Measurements from ENCODE around the gene PRIM1.

PRIM1 gene

DNA sequence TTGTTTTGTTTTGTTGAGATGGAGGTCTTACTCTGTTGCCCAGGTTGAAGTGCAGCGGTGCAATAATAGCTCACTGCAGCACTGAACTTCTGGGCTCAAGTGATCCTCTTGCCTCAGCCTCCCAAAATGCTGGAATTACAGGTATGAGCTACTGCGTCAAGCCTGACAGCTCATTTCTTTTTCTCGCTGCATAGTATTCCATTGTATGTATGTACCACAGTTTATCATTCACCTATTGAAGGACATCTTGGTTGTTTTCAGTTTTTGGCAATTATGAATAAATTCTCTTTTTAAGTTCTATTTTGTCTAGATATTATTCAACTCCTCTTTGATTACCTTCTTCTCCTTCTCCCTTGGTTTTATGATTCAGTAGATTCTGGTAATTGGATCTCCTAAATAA, 24.5 kb upstream of the PRIM1 start:
- no peak overlapping the region for H3K4me2 ChIP-seq (ENCODE audit: low read depth, low read length, poor library complexity, severe bottlenecking)
- no peaks in the 10 kb centered on the region for H3F3A ChIP-seq (ENCODE audit: low read depth)
- H3K4me1 ChIP-seq (ENCODE audit: insufficient read depth, low read length, poor library complexity, severe bottlenecking): no peaks in the 10 kb centered on the region
- H4K20me1 ChIP-seq (ENCODE audit: insufficient read depth, low read length, poor library complexity, severe bottlenecking): no peaks in the 10 kb centered on the region
- H3K36me3 ChIP-seq (ENCODE audit: insufficient read depth, low read length): no peaks in the 10 kb centered on the region
- H3K9ac ChIP-seq (ENCODE audit: low read depth, low read length, poor library complexity, severe bottlenecking): no peak overlapping the region
- H3K9me3 ChIP-seq (ENCODE audit: insufficient read depth, low read depth, low read length): no peaks in the 10 kb centered on the region
- no peak overlapping the region for H3K4me3 ChIP-seq (ENCODE audit: low read length, poor library complexity, severe bottlenecking)
- TF ChIP-seq CTCF (conservative IDR thresholded peaks at IDR 0.05; ENCODE audit: low read length) (no peak), EZH2phosphoT487 (IDR thresholded peaks at IDR 0.05; ENCODE audit: borderline replicate concordance) (no peak)
- H3K79me2 ChIP-seq (ENCODE audit: insufficient read depth, low read length): no peaks in the 10 kb centered on the region
- H2AFZ ChIP-seq (ENCODE audit: low read length): no peak overlapping the region
- no peaks in the 10 kb centered on the region for H3K9me2 ChIP-seq (replicated peaks; ENCODE audit: low read depth, low read length)
- H3K27me3 ChIP-seq (ENCODE audit: insufficient read depth, low read length, poor library complexity, severe bottlenecking): no peaks in the 10 kb centered on the region

- Histone ChIP-seq H3K9me2 (replicated peaks; ENCODE audit: low read depth, low read length) (no peaks in the 10 kb centered on the region), H3K27me3 (ENCODE audit: insufficient read depth, low read length, poor library complexity, severe bottlenecking) (no peaks in the 10 kb centered on the region), H3K4me1 (ENCODE audit: insufficient read depth, low read length, poor library complexity, severe bottlenecking) (no peaks in the 10 kb centered on the region), H4K20me1 (ENCODE audit: insufficient read depth, low read length, poor library complexity, severe bottlenecking) (no peaks in the 10 kb centered on the region), H3K9ac (ENCODE audit: low read depth, low read length, poor library complexity, severe bottlenecking) (no peak overlapping the region), H3K4me3 (ENCODE audit: low read length, poor library complexity, severe bottlenecking) (no peak overlapping the region), H3K4me2 (ENCODE audit: low read depth, low read length, poor library complexity, severe bottlenecking) (no peak overlapping the region), H3K9me3 (ENCODE audit: insufficient read depth, low read depth, low read length) (no peaks in the 10 kb centered on the region), H3F3A (ENCODE audit: low read depth) (no peaks in the 10 kb centered on the region), H3K36me3 (ENCODE audit: insufficient read depth, low read length) (no peaks in the 10 kb centered on the region), H2AFZ (ENCODE audit: low read length) (no peak overlapping the region), H3K79me2 (ENCODE audit: insufficient read depth, low read length) (no peaks in the 10 kb centered on the region)
- no peak for TF ChIP-seq CTCF (conservative IDR thresholded peaks at IDR 0.05; ENCODE audit: low read length)
- no peak for TF ChIP-seq EZH2phosphoT487 (IDR thresholded peaks at IDR 0.05; ENCODE audit: borderline replicate concordance)
Observed at GRCh38 chr12:56775638-56776037, 23.5 kb upstream of the PRIM1 start.

DNA sequence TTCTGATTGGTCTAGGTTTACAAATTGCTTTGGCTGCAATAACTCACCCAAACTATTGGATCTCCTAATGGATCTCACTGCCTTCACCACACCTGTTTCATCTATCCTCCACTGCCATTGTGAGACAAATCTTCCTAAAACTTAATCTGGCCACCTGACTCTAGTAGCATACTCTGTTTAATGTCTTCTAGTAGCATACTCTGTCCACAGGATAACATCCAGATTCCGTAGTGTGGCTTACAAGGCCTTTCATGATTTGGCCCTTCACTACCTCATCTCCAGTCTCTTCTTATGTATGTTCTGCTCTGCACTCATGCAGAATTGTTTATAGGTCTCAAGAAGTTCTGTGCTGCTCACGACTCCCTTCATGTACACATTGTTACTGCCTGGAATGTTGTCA, 21.0 kb upstream of the PRIM1 start:
- Histone ChIP-seq H3K9ac (ENCODE audit: low read depth, low read length, poor library complexity, severe bottlenecking) (no peak overlapping the region), H3F3A (ENCODE audit: low read depth) (no peaks in the 10 kb centered on the region), H3K9me3 (ENCODE audit: insufficient read depth, low read depth, low read length) (no peaks in the 10 kb centered on the region), H3K4me3 (ENCODE audit: low read length, poor library complexity, severe bottlenecking) (no peak overlapping the region), H3K79me2 (ENCODE audit: insufficient read depth, low read length) (no peaks in the 10 kb centered on the region), H2AFZ (ENCODE audit: low read length) (no peak overlapping the region), H3K4me2 (ENCODE audit: low read depth, low read length, poor library complexity, severe bottlenecking) (no peak overlapping the region), H3K27me3 (ENCODE audit: insufficient read depth, low read length, poor library complexity, severe bottlenecking) (no peaks in the 10 kb centered on the region), H4K20me1 (ENCODE audit: insufficient read depth, low read length, poor library complexity, severe bottlenecking) (no peaks in the 10 kb centered on the region), H3K4me1 (ENCODE audit: insufficient read depth, low read length, poor library complexity, severe bottlenecking) (no peaks in the 10 kb centered on the region), H3K36me3 (ENCODE audit: insufficient read depth, low read length) (no peaks in the 10 kb centered on the region), H3K9me2 (replicated peaks; ENCODE audit: low read depth, low read length) (no peaks in the 10 kb centered on the region)
- no peak for TF ChIP-seq CTCF (conservative IDR thresholded peaks at IDR 0.05; ENCODE audit: low read length)
- no peak for TF ChIP-seq EZH2phosphoT487 (IDR thresholded peaks at IDR 0.05; ENCODE audit: borderline replicate concordance)
